HEK293 (cell line): ENCODE measurements around the gene ERBIN.

Experiments used
- GLI4 ChIP-seq: fragments of 450-650 bp; formaldehyde crosslinking; IDR thresholded peaks from 2 replicates; pipeline ENCODE4 v1.5.1; 2016; ENCODE audit warnings: missing biosample characterization, missing genetic modification characterization
- IKZF3 ChIP-seq: fragments of 450-650 bp; IDR thresholded peaks from 2 replicates; pipeline ENCODE4 v1.5.0; 2018; ENCODE audit warnings: missing biosample characterization, mild to moderate bottlenecking, missing genetic modification characterization, moderate library complexity
- MZF1 ChIP-seq: fragments of 450-650 bp; formaldehyde crosslinking; IDR thresholded peaks from 2 replicates; pipeline ENCODE4 v1.5.1; 2017; ENCODE audit warnings: missing biosample characterization, missing genetic modification characterization, borderline replicate concordance
- ZBTB21 ChIP-seq: fragments of 450-650 bp; formaldehyde crosslinking; IDR thresholded peaks from 2 replicates; pipeline ENCODE4 v1.5.1; 2017; ENCODE audit warnings: missing biosample characterization, missing genetic modification characterization
- ZNF132 ChIP-seq: fragments of 450-650 bp; formaldehyde crosslinking; IDR thresholded peaks from 2 replicates; pipeline ENCODE4 v1.5.1; 2017; ENCODE audit warnings: missing biosample characterization, missing genetic modification characterization, borderline replicate concordance
- ZNF184 ChIP-seq: fragments of 450-650 bp; IDR thresholded peaks from 2 replicates; pipeline ENCODE4 v1.5.1; 2018; ENCODE audit warnings: missing biosample characterization, mild to moderate bottlenecking, missing genetic modification characterization
- ZNF274 ChIP-seq, 2 experiments: fragments of 200-500 bp in 1 of 2; fragments of 450-650 bp in 1 of 2; sonication (Bioruptor generic) in 1 of 2; formaldehyde crosslinking in 1 of 2; IDR thresholded peaks; 2 replicates each; pipeline versions ENCODE4 v1.5.1 to v1.6.1; 2014 to 2016; ENCODE audit warnings: borderline replicate concordance in 1 of 2, inconsistent platforms in 1 of 2, low read length in 1 of 2, missing biosample characterization in 1 of 2, missing genetic modification characterization in 1 of 2
- ZNF280C ChIP-seq: fragments of 450-650 bp; formaldehyde crosslinking; IDR thresholded peaks from 2 replicates; pipeline ENCODE4 v1.5.1; 2016; ENCODE audit warnings: missing biosample characterization, missing genetic modification characterization
- ZNF362 ChIP-seq: fragments of 450-650 bp; formaldehyde crosslinking; IDR thresholded peaks from 2 replicates; pipeline ENCODE4 v1.5.1; 2016; ENCODE audit warnings: missing biosample characterization, missing genetic modification characterization
- ZNF391 ChIP-seq: fragments of 450-650 bp; formaldehyde crosslinking; IDR thresholded peaks from 2 replicates; pipeline ENCODE4 v1.5.1; 2016; ENCODE audit warnings: low read depth, missing biosample characterization, missing genetic modification characterization, borderline replicate concordance
- ZNF473 ChIP-seq: fragments of 450-650 bp; formaldehyde crosslinking; IDR thresholded peaks from 2 replicates; pipeline ENCODE4 v1.5.1; 2017; ENCODE audit warnings: missing biosample characterization, missing genetic modification characterization
- ZNF530 ChIP-seq: fragments of 450-650 bp; formaldehyde crosslinking; IDR thresholded peaks from 2 replicates; pipeline ENCODE4 v1.5.1; 2016; ENCODE audit warnings: low read depth, missing biosample characterization, missing genetic modification characterization
- ZNF610 ChIP-seq: fragments of 450-650 bp; formaldehyde crosslinking; IDR thresholded peaks from 2 replicates; pipeline ENCODE4 v1.5.1; 2016; ENCODE audit warnings: missing biosample characterization, missing genetic modification characterization, borderline replicate concordance
- ZNF747 ChIP-seq: fragments of 450-650 bp; formaldehyde crosslinking; IDR thresholded peaks from 2 replicates; pipeline ENCODE4 v1.5.1; 2016; ENCODE audit warnings: missing biosample characterization, missing genetic modification characterization
- ZNF792 ChIP-seq: fragments of 450-650 bp; formaldehyde crosslinking; IDR thresholded peaks from 2 replicates; pipeline ENCODE4 v1.5.1; 2016; ENCODE audit warnings: missing biosample characterization, missing genetic modification characterization
- ZSCAN5A ChIP-seq: fragments of 450-650 bp; formaldehyde crosslinking; IDR thresholded peaks from 2 replicates; pipeline ENCODE4 v1.5.1; 2016; ENCODE audit warnings: missing biosample characterization, missing genetic modification characterization
- TF ChIP-seq, protein P1 (sequence below): fragments of 450-650 bp; formaldehyde crosslinking; IDR thresholded peaks from 2 replicates; pipeline ENCODE4 v1.5.1; 2016; ENCODE audit warnings: missing biosample characterization, missing genetic modification characterization
- TF ChIP-seq, protein P2 (sequence below): fragments of 450-650 bp; formaldehyde crosslinking; IDR thresholded peaks from 2 replicates; pipeline ENCODE4 v1.5.1; 2016; ENCODE audit warnings: missing biosample characterization, missing genetic modification characterization
- TF ChIP-seq, protein P3 (sequence below): fragments of 450-650 bp; formaldehyde crosslinking; IDR thresholded peaks from 2 replicates; pipeline ENCODE4 v1.5.1; 2016; ENCODE audit warnings: missing biosample characterization, missing genetic modification characterization
- TF ChIP-seq, protein P4 (sequence below): fragments of 450-650 bp; formaldehyde crosslinking; IDR thresholded peaks from 2 replicates; pipeline ENCODE4 v1.5.1; 2017; ENCODE audit warnings: missing biosample characterization, missing genetic modification characterization
- TF ChIP-seq, protein P5 (sequence below): fragments of 450-650 bp; formaldehyde crosslinking; IDR thresholded peaks from 2 replicates; pipeline ENCODE4 v1.5.1; 2016; ENCODE audit warnings: missing biosample characterization, missing genetic modification characterization
- TF ChIP-seq, protein P6 (sequence below): fragments of 450-650 bp; formaldehyde crosslinking; IDR thresholded peaks from 2 replicates; pipeline ENCODE4 v1.5.1; 2016; ENCODE audit warnings: missing biosample characterization, missing genetic modification characterization

The ERBIN gene

GRCh38 chr5:65925601-65926275 lies 637 bp upstream of the ERBIN start (continued):
- TF ChIP-seq ZNF280C (tag by site-specific recombination) (no peak), IKZF3 (tag by site-specific recombination) (peak; percentile 59), ZNF362 (no peak), ZNF473 (tag by site-specific recombination) (no peak), ZNF747 (tag by site-specific recombination) (no peak), ZNF184 (no peak), MZF1 (peak; percentile 87), ZNF530 (tag by site-specific recombination) (no peak), ZNF391 (tag by site-specific recombination) (peak; percentile 81; the same call in 1 of the 2 replicates), ZNF132 (tag by site-specific recombination) (no peak), ZNF792 (tag by site-specific recombination) (no peak), GLI4 (peak; percentile 94), ZNF610 (tag by site-specific recombination) (peak; percentile 86), ZNF274 (IDR thresholded peaks at IDR 0.05; ENCODE audit: low read length) (no peak), ZNF274 (tag by site-specific recombination; IDR thresholded peaks at IDR 0.05; ENCODE audit: borderline replicate concordance) (no peak), ZSCAN5A (tag by site-specific recombination) (peak; percentile 91), ZBTB21 (no peak)
- TF ChIP-seq, protein P1, sequence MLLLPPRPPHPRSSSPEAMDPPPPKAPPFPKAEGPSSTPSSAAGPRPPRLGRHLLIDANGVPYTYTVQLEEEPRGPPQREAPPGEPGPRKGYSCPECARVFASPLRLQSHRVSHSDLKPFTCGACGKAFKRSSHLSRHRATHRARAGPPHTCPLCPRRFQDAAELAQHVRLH (tag by site-specific recombination) = no peak
- TF ChIP-seq, protein P2, sequence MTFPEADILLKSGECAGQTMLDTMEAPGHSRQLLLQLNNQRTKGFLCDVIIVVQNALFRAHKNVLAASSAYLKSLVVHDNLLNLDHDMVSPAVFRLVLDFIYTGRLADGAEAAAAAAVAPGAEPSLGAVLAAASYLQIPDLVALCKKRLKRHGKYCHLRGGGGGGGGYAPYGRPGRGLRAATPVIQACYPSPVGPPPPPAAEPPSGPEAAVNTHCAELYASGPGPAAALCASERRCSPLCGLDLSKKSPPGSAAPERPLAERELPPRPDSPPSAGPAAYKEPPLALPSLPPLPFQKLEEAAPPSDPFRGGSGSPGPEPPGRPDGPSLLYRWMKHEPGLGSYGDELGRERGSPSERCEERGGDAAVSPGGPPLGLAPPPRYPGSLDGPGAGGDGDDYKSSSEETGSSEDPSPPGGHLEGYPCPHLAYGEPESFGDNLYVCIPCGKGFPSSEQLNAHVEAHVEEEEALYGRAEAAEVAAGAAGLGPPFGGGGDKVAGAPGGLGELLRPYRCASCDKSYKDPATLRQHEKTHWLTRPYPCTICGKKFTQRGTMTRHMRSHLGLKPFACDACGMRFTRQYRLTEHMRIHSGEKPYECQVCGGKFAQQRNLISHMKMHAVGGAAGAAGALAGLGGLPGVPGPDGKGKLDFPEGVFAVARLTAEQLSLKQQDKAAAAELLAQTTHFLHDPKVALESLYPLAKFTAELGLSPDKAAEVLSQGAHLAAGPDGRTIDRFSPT (tag by site-specific recombination) = no peak; the same call in 1 of the 2 replicates
- TF ChIP-seq, protein P3, sequence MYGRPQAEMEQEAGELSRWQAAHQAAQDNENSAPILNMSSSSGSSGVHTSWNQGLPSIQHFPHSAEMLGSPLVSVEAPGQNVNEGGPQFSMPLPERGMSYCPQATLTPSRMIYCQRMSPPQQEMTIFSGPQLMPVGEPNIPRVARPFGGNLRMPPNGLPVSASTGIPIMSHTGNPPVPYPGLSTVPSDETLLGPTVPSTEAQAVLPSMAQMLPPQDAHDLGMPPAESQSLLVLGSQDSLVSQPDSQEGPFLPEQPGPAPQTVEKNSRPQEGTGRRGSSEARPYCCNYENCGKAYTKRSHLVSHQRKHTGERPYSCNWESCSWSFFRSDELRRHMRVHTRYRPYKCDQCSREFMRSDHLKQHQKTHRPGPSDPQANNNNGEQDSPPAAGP = peak; percentile 85
- TF ChIP-seq, protein P4, sequence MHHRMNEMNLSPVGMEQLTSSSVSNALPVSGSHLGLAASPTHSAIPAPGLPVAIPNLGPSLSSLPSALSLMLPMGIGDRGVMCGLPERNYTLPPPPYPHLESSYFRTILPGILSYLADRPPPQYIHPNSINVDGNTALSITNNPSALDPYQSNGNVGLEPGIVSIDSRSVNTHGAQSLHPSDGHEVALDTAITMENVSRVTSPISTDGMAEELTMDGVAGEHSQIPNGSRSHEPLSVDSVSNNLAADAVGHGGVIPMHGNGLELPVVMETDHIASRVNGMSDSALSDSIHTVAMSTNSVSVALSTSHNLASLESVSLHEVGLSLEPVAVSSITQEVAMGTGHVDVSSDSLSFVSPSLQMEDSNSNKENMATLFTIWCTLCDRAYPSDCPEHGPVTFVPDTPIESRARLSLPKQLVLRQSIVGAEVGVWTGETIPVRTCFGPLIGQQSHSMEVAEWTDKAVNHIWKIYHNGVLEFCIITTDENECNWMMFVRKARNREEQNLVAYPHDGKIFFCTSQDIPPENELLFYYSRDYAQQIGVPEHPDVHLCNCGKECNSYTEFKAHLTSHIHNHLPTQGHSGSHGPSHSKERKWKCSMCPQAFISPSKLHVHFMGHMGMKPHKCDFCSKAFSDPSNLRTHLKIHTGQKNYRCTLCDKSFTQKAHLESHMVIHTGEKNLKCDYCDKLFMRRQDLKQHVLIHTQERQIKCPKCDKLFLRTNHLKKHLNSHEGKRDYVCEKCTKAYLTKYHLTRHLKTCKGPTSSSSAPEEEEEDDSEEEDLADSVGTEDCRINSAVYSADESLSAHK (tag by site-specific recombination) = no peak; the same call in 1 of the 2 replicates
- TF ChIP-seq, protein P5, sequence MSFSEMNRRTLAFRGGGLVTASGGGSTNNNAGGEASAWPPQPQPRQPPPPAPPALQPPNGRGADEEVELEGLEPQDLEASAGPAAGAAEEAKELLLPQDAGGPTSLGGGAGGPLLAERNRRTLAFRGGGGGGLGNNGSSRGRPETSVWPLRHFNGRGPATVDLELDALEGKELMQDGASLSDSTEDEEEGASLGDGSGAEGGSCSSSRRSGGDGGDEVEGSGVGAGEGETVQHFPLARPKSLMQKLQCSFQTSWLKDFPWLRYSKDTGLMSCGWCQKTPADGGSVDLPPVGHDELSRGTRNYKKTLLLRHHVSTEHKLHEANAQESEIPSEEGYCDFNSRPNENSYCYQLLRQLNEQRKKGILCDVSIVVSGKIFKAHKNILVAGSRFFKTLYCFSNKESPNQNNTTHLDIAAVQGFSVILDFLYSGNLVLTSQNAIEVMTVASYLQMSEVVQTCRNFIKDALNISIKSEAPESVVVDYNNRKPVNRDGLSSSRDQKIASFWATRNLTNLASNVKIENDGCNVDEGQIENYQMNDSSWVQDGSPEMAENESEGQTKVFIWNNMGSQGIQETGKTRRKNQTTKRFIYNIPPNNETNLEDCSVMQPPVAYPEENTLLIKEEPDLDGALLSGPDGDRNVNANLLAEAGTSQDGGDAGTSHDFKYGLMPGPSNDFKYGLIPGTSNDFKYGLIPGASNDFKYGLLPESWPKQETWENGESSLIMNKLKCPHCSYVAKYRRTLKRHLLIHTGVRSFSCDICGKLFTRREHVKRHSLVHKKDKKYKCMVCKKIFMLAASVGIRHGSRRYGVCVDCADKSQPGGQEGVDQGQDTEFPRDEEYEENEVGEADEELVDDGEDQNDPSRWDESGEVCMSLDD (tag by site-specific recombination) = peak; percentile 82
- TF ChIP-seq, protein P6, sequence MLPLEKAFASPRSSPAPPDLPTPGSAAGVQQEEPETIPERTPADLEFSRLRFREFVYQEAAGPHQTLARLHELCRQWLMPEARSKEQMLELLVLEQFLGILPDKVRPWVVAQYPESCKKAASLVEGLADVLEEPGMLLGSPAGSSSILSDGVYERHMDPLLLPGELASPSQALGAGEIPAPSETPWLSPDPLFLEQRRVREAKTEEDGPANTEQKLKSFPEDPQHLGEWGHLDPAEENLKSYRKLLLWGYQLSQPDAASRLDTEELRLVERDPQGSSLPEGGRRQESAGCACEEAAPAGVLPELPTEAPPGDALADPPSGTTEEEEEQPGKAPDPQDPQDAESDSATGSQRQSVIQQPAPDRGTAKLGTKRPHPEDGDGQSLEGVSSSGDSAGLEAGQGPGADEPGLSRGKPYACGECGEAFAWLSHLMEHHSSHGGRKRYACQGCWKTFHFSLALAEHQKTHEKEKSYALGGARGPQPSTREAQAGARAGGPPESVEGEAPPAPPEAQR (tag by site-specific recombination) = no peak
